PC-3 (cell line): ENCODE measurements around the gene SCN9A. TPM values are rescaled to one million over a fixed set of nuclear protein-coding genes. Genes with fewer than 3 reads are reported as not detected.
"Not testable (repeated sequence)": the region's sequence is repeated elsewhere in the genome, so short reads cannot be mapped to it uniquely, and the experiment has no call there.

Experiments used
- ATAC-seq: fragments of 200-7000 bp; cut with Tn5 transposase; 2 replicates; pipeline ENCODE4 v1.9.1; 2020; ENCODE audit warnings: mild to moderate bottlenecking, moderate library complexity
- BruUV-seq: library from RNA; stranded (reverse); fragments of 400-500 nt; replicated peaks from 2 replicates; lab custom pipeline; 2021; lab: Mats Ljungman, UMichigan
- CTCF ChIA-PET: fragments of 300-600 bp; sonication (Branson Sonifier 250); formaldehyde crosslinking; loops from one replicate; lab custom pipeline; 2022; ENCODE audit warnings: antibody characterized with exemption; lab: Charles Lee
- POLR2A ChIA-PET: fragments of 300-600 bp; sonication (Branson Sonifier 250); formaldehyde crosslinking; loops from one replicate; lab custom pipeline; 2022; ENCODE audit warnings: antibody characterized with exemption; ENCODE audit not compliant: unreplicated experiment; lab: Charles Lee
- DNase-seq: peaks from one replicate; pipeline ENCODE4 v3.0.0-alpha.2; 2015
- H2AFZ ChIP-seq: fragments of 300-600 bp; sonication (generic); 2 replicates; pipeline ENCODE4 v1.6.0; 2016; ENCODE audit warnings: antibody characterized with exemption, low read length
- H3F3A ChIP-seq: fragments of 300-600 bp; sonication (generic); one replicate; pipeline ENCODE4 v1.6.0; 2017; ENCODE audit warnings: antibody characterized with exemption, low read length, control low read depth, mild to moderate bottlenecking; ENCODE audit not compliant: unreplicated experiment
- H3K27ac ChIP-seq: fragments of 300-600 bp; sonication (generic); 2 replicates; pipeline ENCODE4 v1.5.1; 2016; ENCODE audit warnings: mild to moderate bottlenecking, low read length
- H3K27me3 ChIP-seq: fragments of 300-600 bp; sonication (generic); 2 replicates; pipeline ENCODE4 v1.6.1; 2016; ENCODE audit warnings: low read length, mixed read lengths
- H3K36me3 ChIP-seq: fragments of 300-600 bp; sonication (generic); 2 replicates; pipeline ENCODE4 v1.6.1; 2016; ENCODE audit warnings: low read depth, mixed run types, low read length, mixed read lengths
- H3K4me1 ChIP-seq: fragments of 300-600 bp; sonication (generic); 2 replicates; pipeline ENCODE4 v1.5.1; 2016; ENCODE audit warnings: low read length; ENCODE audit not compliant: insufficient read depth
- H3K4me2 ChIP-seq: fragments of 300-600 bp; sonication (generic); 2 replicates; pipeline ENCODE4 v1.6.0; 2016; ENCODE audit warnings: low read length
- H3K4me3 ChIP-seq: fragments of 300-600 bp; sonication (generic); 2 replicates; pipeline ENCODE4 v1.5.1; 2016; ENCODE audit warnings: mild to moderate bottlenecking, low read length, mixed read lengths
- H3K79me2 ChIP-seq: fragments of 300-600 bp; sonication (generic); 2 replicates; pipeline ENCODE4 v1.6.1; 2017; ENCODE audit warnings: low read length, mixed read lengths
- H3K9ac ChIP-seq: fragments of 300-600 bp; sonication (generic); 2 replicates; pipeline ENCODE4 v1.6.0; 2016; ENCODE audit warnings: mild to moderate bottlenecking, low read length
- H3K9me2 ChIP-seq: fragments of 300-600 bp; sonication (generic); replicated peaks from 2 replicates; pipeline ENCODE4 v1.6.1; 2016; ENCODE audit warnings: mixed run types, low read length, mixed read lengths
- H3K9me3 ChIP-seq: fragments of 300-600 bp; sonication (generic); 2 replicates; pipeline ENCODE4 v1.6.1; 2016; ENCODE audit warnings: low read length, mixed read lengths
- H4K20me1 ChIP-seq: fragments of 300-600 bp; sonication (generic); 2 replicates; pipeline ENCODE4 v1.6.1; 2016; ENCODE audit warnings: low read length, mixed read lengths
- CTCF ChIP-seq: fragments of 300-600 bp; sonication (generic); conservative IDR thresholded peaks from 2 replicates; pipeline ENCODE4 v1.5.1; 2017; ENCODE audit warnings: antibody characterized with exemption, low read depth, mild to moderate bottlenecking, low read length
- EZH2 ChIP-seq: fragments of 300-600 bp; sonication (generic); IDR thresholded peaks from one replicate; pipeline ENCODE4 v1.6.1; 2017; ENCODE audit warnings: antibody characterized with exemption, mild to moderate bottlenecking, low read length; ENCODE audit not compliant: unreplicated experiment
- EZH2phosphoT487 ChIP-seq: fragments of 300-600 bp; sonication (generic); IDR thresholded peaks from 2 replicates; pipeline ENCODE4 v1.6.1; 2018; ENCODE audit warnings: mild to moderate bottlenecking, antibody characterized with exemption, low read length, borderline replicate concordance
- intact Hi-C: fragments of 100-400 bp; cut with micrococcal nuclease; formaldehyde crosslinking; loops from 2 replicates; pipeline ENCODE4 v1.9.0; 2023
- total RNA-seq: library from RNA; depleted of rRNA; stranded (reverse); fragments of >200 nt; gene quantifications from 2 replicates; pipeline ENCODE4 v1.2.3, GENCODE V29; 2014

Gene SCN9A
- total RNA-seq, 1 experiment from 2014 or later, result 7.0 TPM

- intact Hi-C loops, H3K36me3 ChIP-seq, BruUV-seq, H3K4me1 ChIP-seq, H2AFZ ChIP-seq, H3F3A ChIP-seq, H3K9me2 ChIP-seq, CTCF ChIA-PET, DNase-seq, H3K4me2 ChIP-seq, H4K20me1 ChIP-seq, H3K79me2 ChIP-seq, H3K9me3 ChIP-seq, H3K27ac ChIP-seq, H3K4me3 ChIP-seq, ATAC-seq, H3K9ac ChIP-seq, H3K27me3 ChIP-seq: not testable (repeated sequence)
- POLR2A ChIA-PET, result interaction anchor here (0.6 kb wide), 1 partner anchor 11 kb away, joined by 4 read pairs; no protein-coding TSS in a partner anchor
Observed at GRCh38 chr2:166206153-166206552, 169.6 kb downstream of the SCN9A start.

GRCh38 chr2:166202778-166203177 lies 173.0 kb downstream of the SCN9A start:
- POLR2A ChIA-PET, result no interaction called here
- CTCF ChIA-PET, result no interaction called here
- no peak for DNase-seq
- TF ChIP-seq EZH2phosphoT487 (no peak), CTCF (no peak), EZH2 (no peak)
- no peak overlapping the region for H2AFZ ChIP-seq
- H3K79me2 ChIP-seq, result no peaks in the 10 kb centered on the region
- no peak overlapping the region for H3K27ac ChIP-seq
- no peaks in the 10 kb centered on the region for H3K4me1 ChIP-seq
- no peaks in the 10 kb centered on the region for H3K9me3 ChIP-seq
- no peaks in the 10 kb centered on the region for H3K27me3 ChIP-seq
- BruUV-seq, result no TSS peak
- H4K20me1 ChIP-seq, result no peaks in the 10 kb centered on the region
- H3K4me3 ChIP-seq, result no peak overlapping the region
- intact Hi-C loops, result no loop called here
- H3K36me3 ChIP-seq, result no peaks in the 10 kb centered on the region
- H3K4me2 ChIP-seq, result no peak overlapping the region
- no peaks in the 10 kb centered on the region for H3F3A ChIP-seq
- no peak for ATAC-seq
- H3K9me2 ChIP-seq, result no peaks in the 10 kb centered on the region
- H3K9ac ChIP-seq, result no peak overlapping the region

- BruUV-seq, result no TSS peak
- H3K9me3 ChIP-seq, result no peaks in the 10 kb centered on the region
- TF ChIP-seq EZH2, result no peak
- no peak for TF ChIP-seq CTCF
- no peak for TF ChIP-seq EZH2phosphoT487
- no peaks in the 10 kb centered on the region for H3K4me1 ChIP-seq
- no peaks in the 10 kb centered on the region for H4K20me1 ChIP-seq
- H3K9ac ChIP-seq, result no peak overlapping the region
- ChIA-PET CTCF (no interaction called here), POLR2A (no interaction called here)
- peak; percentile 32 for DNase-seq
- H3K4me2 ChIP-seq, result no peak overlapping the region
- H3K9me2 ChIP-seq, result no peaks in the 10 kb centered on the region
- no peaks in the 10 kb centered on the region for H3F3A ChIP-seq
- H3K4me3 ChIP-seq, result no peak overlapping the region
- intact Hi-C loops, result no loop called here
- ATAC-seq, result no peak
- no peak overlapping the region for H2AFZ ChIP-seq
- H3K27me3 ChIP-seq, result no peaks in the 10 kb centered on the region
- H3K79me2 ChIP-seq, result no peaks in the 10 kb centered on the region
- H3K36me3 ChIP-seq, result no peaks in the 10 kb centered on the region
- no peak overlapping the region for H3K27ac ChIP-seq
Observed at GRCh38 chr2:166197446-166197845, 178.3 kb downstream of the SCN9A start.
